ENCODE measurements around the gene CEMIP. TPM values are rescaled to one million over a fixed set of nuclear protein-coding genes. Genes with fewer than 3 reads are reported as not detected.

CEMIP gene
- total RNA-seq, 1 donor from 2014 or later = 0.30 TPM

GRCh38 chr15:80939216-80939615, 160.0 kb downstream of the CEMIP start:
- Mint-ChIP-seq H3K9me3 (no peaks in the 10 kb centered on the region), H3K4me3 (ENCODE audit: low read depth) (no peak overlapping the region), H3K27me3 (ENCODE audit: low read depth) (no peaks in the 10 kb centered on the region), H3K27ac (no peak overlapping the region), H3K4me1 (ENCODE audit: low read depth) (peaks cover 8% of the 10 kb centered on the region), H3K36me3 (ENCODE audit: low read depth) (peaks cover 8% of the 10 kb centered on the region)
- DNase-seq (ENCODE audit: low spot score) = no peak
- intact Hi-C loops (cut with micrococcal nuclease) = no loop called here

- H3K36me3 Mint-ChIP-seq (ENCODE audit: low read depth) = peaks cover 8% of the 10 kb centered on the region
Observed at GRCh38 chr15:80940331-80940730, 161.2 kb downstream of the CEMIP start.

DNA sequence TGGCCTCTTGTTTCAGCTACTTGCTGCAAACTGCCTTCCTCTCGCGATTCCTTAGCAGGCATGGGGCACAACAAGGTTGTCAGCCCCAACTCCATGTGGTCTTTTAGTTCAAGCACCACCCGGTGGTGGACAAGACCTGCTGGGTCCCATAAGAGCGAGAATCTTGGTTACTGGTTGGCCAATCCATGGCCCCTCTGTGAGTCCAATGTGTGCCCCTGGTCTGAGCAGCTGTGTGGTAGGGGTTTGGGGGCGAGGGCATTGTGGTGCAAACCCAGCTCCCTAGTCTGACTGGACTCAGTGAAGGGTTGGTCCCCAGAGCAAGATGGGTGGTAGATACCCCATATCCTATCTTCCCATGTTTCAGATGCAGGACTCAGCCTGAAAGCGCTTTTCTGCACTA, 161.7 kb downstream of the CEMIP start:
- Mint-ChIP-seq H3K36me3 (ENCODE audit: low read depth) (peaks cover 8% of the 10 kb centered on the region), H3K4me1 (ENCODE audit: low read depth) (no peaks in the 10 kb centered on the region), H3K4me3 (ENCODE audit: low read depth) (no peak overlapping the region), H3K9me3 (no peaks in the 10 kb centered on the region), H3K27me3 (ENCODE audit: low read depth) (no peaks in the 10 kb centered on the region), H3K27ac (no peak overlapping the region)
- intact Hi-C loops (cut with micrococcal nuclease) = no loop called here
- DNase-seq (ENCODE audit: low spot score) = no peak

More at GRCh38 chr15:80940331-80940730, 161.2 kb downstream of the CEMIP start:
- H3K27ac Mint-ChIP-seq = no peak overlapping the region
- H3K27me3 Mint-ChIP-seq (ENCODE audit: low read depth) = no peaks in the 10 kb centered on the region
- intact Hi-C loops (cut with micrococcal nuclease) = no loop called here
- no peak overlapping the region for H3K4me3 Mint-ChIP-seq (ENCODE audit: low read depth)
- H3K9me3 Mint-ChIP-seq = no peaks in the 10 kb centered on the region
- no peak for DNase-seq (ENCODE audit: low spot score)
- H3K4me1 Mint-ChIP-seq (ENCODE audit: low read depth) = no peaks in the 10 kb centered on the region

GRCh38 chr15:80942266-80942665, 163.1 kb downstream of the CEMIP start:
- H3K4me3 Mint-ChIP-seq (ENCODE audit: low read depth) = no peak overlapping the region
- DNase-seq (ENCODE audit: low spot score) = no peak
- H3K4me1 Mint-ChIP-seq (ENCODE audit: low read depth) = no peaks in the 10 kb centered on the region
- H3K9me3 Mint-ChIP-seq = no peaks in the 10 kb centered on the region
- H3K36me3 Mint-ChIP-seq (ENCODE audit: low read depth) = peaks cover 11% of the 10 kb centered on the region
- no peaks in the 10 kb centered on the region for H3K27me3 Mint-ChIP-seq (ENCODE audit: low read depth)
- no peak overlapping the region for H3K27ac Mint-ChIP-seq
- intact Hi-C loops (cut with micrococcal nuclease) = no loop called here

GRCh38 chr15:80942746-80943565, 163.8 kb downstream of the CEMIP start:
- H3K4me1 Mint-ChIP-seq (ENCODE audit: low read depth) = no peaks in the 10 kb centered on the region
- DNase-seq (ENCODE audit: low spot score) = no peak
- H3K27me3 Mint-ChIP-seq (ENCODE audit: low read depth) = no peaks in the 10 kb centered on the region
- intact Hi-C loops (cut with micrococcal nuclease) = no loop called here
- H3K36me3 Mint-ChIP-seq (ENCODE audit: low read depth) = peaks cover 12% of the 10 kb centered on the region
- no peak overlapping the region for H3K27ac Mint-ChIP-seq
- no peaks in the 10 kb centered on the region for H3K9me3 Mint-ChIP-seq
- H3K4me3 Mint-ChIP-seq (ENCODE audit: low read depth) = no peak overlapping the region

- intact Hi-C loops (cut with micrococcal nuclease) = no loop called here
- Mint-ChIP-seq H3K4me3 (ENCODE audit: low read depth) (no peak overlapping the region), H3K9me3 (no peaks in the 10 kb centered on the region), H3K4me1 (ENCODE audit: low read depth) (no peaks in the 10 kb centered on the region), H3K27ac (no peak overlapping the region), H3K36me3 (ENCODE audit: low read depth) (peaks cover 17% of the 10 kb centered on the region), H3K27me3 (ENCODE audit: low read depth) (no peaks in the 10 kb centered on the region)
- no peak for DNase-seq (ENCODE audit: low spot score)
Observed at GRCh38 chr15:80944818-80945217, 165.6 kb downstream of the CEMIP start.

DNA sequence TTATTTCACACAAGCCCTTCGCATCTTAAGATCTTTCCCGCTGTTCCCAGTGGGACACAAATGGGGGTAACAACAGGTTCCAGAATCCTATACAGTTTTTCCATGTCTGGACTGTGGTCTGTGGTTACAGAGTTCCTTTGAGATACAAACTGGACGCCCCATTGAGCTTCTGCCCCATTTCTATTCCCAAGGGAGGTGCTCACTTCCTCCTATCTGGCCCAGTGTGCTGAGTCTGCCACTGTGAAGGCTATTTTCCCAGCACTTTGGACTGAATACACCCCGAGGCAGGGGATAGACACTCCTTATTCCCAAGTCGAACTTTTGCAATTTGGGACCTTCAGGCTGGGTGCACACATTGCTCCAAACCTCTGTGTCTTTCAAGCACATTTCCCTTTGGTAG, 166.4 kb downstream of the CEMIP start:
- peaks cover 17% of the 10 kb centered on the region for H3K36me3 Mint-ChIP-seq (ENCODE audit: low read depth)
- no peaks in the 10 kb centered on the region for H3K9me3 Mint-ChIP-seq
- H3K4me1 Mint-ChIP-seq (ENCODE audit: low read depth) = no peaks in the 10 kb centered on the region
- H3K27ac Mint-ChIP-seq = no peak overlapping the region
- no peaks in the 10 kb centered on the region for H3K27me3 Mint-ChIP-seq (ENCODE audit: low read depth)
- no peak overlapping the region for H3K4me3 Mint-ChIP-seq (ENCODE audit: low read depth)
- intact Hi-C loops (cut with micrococcal nuclease) = no loop called here
- DNase-seq (ENCODE audit: low spot score) = no peak

DNA sequence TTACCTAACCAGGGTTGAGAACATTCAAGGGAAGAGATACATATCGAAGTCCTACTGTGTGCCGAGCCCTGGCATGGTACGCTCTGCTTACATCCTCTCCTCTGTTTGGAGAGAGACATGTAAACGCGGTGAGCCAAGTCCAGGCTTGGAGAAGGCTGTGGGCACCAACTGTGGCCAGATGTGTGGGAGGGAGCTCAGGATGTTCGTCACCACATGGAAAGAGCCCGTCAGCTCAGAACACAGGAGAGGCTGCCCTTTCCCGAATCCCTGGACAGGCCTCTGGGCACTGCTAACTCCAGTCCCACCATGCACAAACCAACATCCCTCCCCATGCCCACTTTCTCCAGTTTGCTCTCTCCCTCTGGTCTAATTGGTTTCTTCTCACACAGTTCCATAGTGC, 167.4 kb downstream of the CEMIP start:
- H3K4me1 Mint-ChIP-seq (ENCODE audit: low read depth) = no peaks in the 10 kb centered on the region
- H3K36me3 Mint-ChIP-seq (ENCODE audit: low read depth) = peaks cover 23% of the 10 kb centered on the region
- no peak for DNase-seq (ENCODE audit: low spot score)
- intact Hi-C loops (cut with micrococcal nuclease) = no loop called here
- no peak overlapping the region for H3K27ac Mint-ChIP-seq
- H3K27me3 Mint-ChIP-seq (ENCODE audit: low read depth) = no peaks in the 10 kb centered on the region
- H3K4me3 Mint-ChIP-seq (ENCODE audit: low read depth) = no peak overlapping the region
- no peaks in the 10 kb centered on the region for H3K9me3 Mint-ChIP-seq

DNA sequence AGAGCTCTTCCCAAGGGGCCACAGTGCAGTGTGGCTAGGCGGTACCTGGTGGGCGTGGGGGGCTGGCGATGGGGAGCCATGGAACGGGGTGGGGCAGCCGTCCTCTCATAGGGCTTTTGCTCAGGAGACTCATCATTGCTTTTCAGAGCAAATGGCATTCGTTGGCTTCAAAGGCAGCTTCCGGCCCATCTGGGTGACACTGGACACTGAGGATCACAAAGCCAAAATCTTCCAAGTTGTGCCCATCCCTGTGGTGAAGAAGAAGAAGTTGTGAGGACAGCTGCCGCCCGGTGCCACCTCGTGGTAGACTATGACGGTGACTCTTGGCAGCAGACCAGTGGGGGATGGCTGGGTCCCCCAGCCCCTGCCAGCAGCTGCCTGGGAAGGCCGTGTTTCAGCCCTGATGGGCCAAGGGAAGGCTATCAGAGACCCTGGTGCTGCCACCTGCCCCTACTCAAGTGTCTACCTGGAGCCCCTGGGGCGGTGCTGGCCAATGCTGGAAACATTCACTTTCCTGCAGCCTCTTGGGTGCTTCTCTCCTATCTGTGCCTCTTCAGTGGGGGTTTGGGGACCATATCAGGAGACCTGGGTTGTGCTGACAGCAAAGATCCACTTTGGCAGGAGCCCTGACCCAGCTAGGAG, 169.6 kb downstream of the CEMIP start:
- Mint-ChIP-seq H3K27me3 (ENCODE audit: low read depth) (no peaks in the 10 kb centered on the region), H3K4me1 (ENCODE audit: low read depth) (no peaks in the 10 kb centered on the region), H3K36me3 (ENCODE audit: low read depth) (peaks cover 31% of the 10 kb centered on the region), H3K9me3 (no peaks in the 10 kb centered on the region), H3K27ac (no peak overlapping the region), H3K4me3 (ENCODE audit: low read depth) (no peak overlapping the region)
- DNase-seq (ENCODE audit: low spot score) = no peak
- intact Hi-C loops (cut with micrococcal nuclease) = no loop called here

- Mint-ChIP-seq H3K9me3 (no peaks in the 10 kb centered on the region), H3K27me3 (ENCODE audit: low read depth) (no peaks in the 10 kb centered on the region), H3K27ac (no peak overlapping the region), H3K4me3 (ENCODE audit: low read depth) (no peak overlapping the region), H3K36me3 (ENCODE audit: low read depth) (peaks cover 31% of the 10 kb centered on the region), H3K4me1 (ENCODE audit: low read depth) (no peaks in the 10 kb centered on the region)
- no peak for DNase-seq (ENCODE audit: low spot score)
- intact Hi-C loops (cut with micrococcal nuclease) = no loop called here
Observed at GRCh38 chr15:80949756-80950155, 170.6 kb downstream of the CEMIP start.

DNA sequence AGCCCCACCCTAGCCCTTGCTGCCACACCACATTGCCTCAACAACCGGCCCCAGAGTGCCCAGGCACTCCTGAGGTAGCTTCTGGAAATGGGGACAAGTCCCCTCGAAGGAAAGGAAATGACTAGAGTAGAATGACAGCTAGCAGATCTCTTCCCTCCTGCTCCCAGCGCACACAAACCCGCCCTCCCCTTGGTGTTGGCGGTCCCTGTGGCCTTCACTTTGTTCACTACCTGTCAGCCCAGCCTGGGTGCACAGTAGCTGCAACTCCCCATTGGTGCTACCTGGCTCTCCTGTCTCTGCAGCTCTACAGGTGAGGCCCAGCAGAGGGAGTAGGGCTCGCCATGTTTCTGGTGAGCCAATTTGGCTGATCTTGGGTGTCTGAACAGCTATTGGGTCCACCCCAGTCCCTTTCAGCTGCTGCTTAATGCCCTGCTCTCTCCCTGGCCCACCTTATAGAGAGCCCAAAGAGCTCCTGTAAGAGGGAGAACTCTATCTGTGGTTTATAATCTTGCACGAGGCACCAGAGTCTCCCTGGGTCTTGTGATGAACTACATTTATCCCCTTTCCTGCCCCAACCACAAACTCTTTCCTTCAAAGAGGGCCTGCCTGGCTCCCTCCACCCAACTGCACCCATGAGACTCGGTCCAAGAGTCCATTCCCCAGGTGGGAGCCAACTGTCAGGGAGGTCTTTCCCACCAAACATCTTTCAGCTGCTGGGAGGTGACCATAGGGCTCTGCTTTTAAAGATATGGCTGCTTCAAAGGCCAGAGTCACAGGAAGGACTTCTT, 171.3 kb downstream of the CEMIP start:
- DNase-seq (ENCODE audit: low spot score) = no peak
- H3K36me3 Mint-ChIP-seq (ENCODE audit: low read depth) = peaks cover 31% of the 10 kb centered on the region
- H3K9me3 Mint-ChIP-seq = no peaks in the 10 kb centered on the region
- H3K27me3 Mint-ChIP-seq (ENCODE audit: low read depth) = no peaks in the 10 kb centered on the region
- H3K4me3 Mint-ChIP-seq (ENCODE audit: low read depth) = no peak overlapping the region
- H3K4me1 Mint-ChIP-seq (ENCODE audit: low read depth) = no peaks in the 10 kb centered on the region
- intact Hi-C loops (cut with micrococcal nuclease) = no loop called here
- H3K27ac Mint-ChIP-seq = no peak overlapping the region

DNA sequence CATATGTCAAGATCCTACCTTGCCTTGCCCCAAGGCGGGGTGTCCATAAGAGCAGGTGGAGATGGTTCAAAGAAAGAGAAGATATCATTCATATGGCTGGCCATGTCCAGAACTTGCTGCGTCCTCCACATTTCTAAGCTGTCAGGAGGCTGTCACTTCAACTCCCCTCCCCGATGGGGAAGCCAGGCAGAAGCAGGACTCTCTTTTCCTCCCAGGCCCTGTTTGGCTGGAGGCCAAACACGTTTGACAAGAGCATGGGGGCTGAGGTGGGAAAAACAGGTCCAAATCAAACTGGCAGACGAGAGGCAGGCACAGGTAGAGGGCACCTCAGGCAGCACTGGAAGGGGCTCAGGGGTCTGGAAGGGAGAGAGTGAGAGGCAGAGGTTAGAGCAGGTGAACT, 172.8 kb downstream of the CEMIP start:
- H3K9me3 Mint-ChIP-seq = no peaks in the 10 kb centered on the region
- peaks cover 8% of the 10 kb centered on the region for H3K4me1 Mint-ChIP-seq (ENCODE audit: low read depth)
- no peak for DNase-seq (ENCODE audit: low spot score)
- H3K27ac Mint-ChIP-seq = no peak overlapping the region
- H3K36me3 Mint-ChIP-seq (ENCODE audit: low read depth) = peaks cover 28% of the 10 kb centered on the region
- intact Hi-C loops (cut with micrococcal nuclease) = no loop called here
- no peak overlapping the region for H3K4me3 Mint-ChIP-seq (ENCODE audit: low read depth)
- no peaks in the 10 kb centered on the region for H3K27me3 Mint-ChIP-seq (ENCODE audit: low read depth)
